ENCODE results near the gene MDP1.

The MDP1 gene

GRCh38 chr14:24215495-24216344, at the start of gene MDP1:
MDP1 (minus strand) TSS chr14:24216066; CDS start chr14:24215955, 111 bp downstream.
- peak; percentile 81 for DNase-seq

GRCh38 chr14:24264298-24264697, 48.4 kb upstream of the MDP1 start:
- no peak for DNase-seq

- DNase-seq, result no peak
Observed at GRCh38 chr14:24263848-24264247, 48.0 kb upstream of the MDP1 start.

DNA sequence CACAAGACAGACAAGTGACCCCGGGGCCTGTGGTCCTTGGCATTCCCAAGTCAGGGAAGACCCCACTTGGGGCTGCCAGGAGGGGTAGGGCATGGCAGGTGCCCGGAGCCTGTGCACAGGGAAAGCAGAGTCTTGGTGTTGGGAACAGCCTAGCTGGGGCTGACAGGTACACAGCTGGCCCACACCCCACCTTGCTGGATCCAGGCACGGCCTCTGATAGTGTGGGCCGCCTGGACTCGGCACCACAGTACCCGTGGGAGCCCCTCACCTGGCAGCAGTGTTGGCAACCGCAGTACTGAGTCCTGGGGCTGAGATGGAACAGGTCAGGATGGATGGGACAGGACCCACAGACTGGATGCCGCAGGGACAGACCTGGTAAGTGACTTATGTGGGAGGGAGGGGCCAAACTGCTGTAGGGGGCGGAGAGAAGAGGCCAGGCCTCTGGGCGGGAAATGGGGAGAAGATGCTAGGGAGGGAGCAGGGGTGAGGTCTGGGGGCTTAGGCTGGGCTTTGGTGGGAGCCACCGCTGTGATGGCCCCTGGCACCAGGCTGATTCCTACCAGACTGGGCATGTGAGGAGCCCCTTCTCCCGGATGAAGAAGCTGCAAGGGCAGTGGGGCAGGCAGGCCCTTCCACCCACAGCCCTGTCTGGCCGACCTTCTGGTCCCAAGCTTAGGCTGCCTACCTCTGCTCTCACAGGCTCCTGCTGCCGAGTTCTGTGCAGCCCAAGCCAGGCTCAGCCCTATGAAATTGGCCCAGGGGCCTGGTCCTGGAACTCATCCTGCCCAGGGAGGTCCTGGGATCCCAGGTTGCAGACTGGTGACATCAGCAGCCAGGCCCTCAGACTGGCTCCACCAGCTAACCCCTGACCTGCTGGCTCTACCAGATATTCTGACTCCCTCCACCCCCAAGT, 47.2 kb upstream of the MDP1 start, which contains the start of gene TGM1:
TSS of gene TGM1 (minus strand) at position 357 of the 913 bp plus-strand sequence. CDS start 825 bp downstream, outside the sequence.
- no peak for DNase-seq

- DNase-seq, result no peak
Observed at GRCh38 chr14:24261969-24262327, 46.1 kb upstream of the MDP1 start.

- no peak for DNase-seq
Observed at GRCh38 chr14:24261256-24261968, 45.5 kb upstream of the MDP1 start.

GRCh38 chr14:24260780-24261157, 44.9 kb upstream of the MDP1 start:
- no peak for DNase-seq

- no peak for DNase-seq
Observed at GRCh38 chr14:24260026-24260779, 44.3 kb upstream of the MDP1 start.

- no peak for DNase-seq
Observed at GRCh38 chr14:24259282-24260025, 43.6 kb upstream of the MDP1 start.

- no peak for DNase-seq
Observed at GRCh38 chr14:24258548-24259265, 42.8 kb upstream of the MDP1 start.

DNA sequence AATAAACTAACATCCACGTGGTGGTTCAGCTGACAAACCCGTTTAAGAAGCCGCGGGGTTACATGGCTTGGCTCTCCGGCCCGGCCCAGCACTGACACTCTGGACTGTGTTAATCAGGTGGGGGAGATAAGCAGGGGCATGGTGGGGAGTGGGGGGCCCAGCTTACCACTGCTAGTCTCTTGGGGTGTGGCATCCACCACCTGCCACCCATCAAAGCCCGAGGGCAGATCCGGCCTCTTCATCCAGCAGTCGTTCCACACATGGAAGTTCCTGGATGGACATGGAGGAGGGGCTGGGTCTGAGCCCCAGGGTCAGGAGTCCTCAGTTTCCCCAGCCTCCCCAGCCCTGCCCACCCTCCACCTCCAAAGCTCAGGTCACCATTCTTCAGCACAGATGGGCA, 42.3 kb upstream of the MDP1 start:
- no peak for DNase-seq

DNA sequence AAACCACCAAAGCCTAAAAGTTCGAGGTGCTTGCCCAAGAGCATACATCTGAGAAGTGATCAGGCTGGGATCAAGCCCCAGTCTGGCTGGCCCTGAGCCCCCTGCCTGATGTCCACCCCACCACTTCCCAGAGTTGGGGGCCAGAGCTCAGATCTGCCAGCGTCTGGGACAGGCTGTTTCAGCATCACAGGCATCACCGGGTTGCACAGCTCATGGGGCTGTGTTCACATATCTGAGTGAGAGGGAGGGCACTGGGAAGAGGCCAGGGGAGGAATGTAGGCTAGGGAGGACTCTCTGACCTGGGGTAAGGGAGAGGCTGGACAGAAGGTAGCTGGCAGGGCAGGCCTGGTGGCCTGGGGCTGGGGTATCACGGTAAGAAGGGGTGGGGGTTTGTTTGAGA, 41.1 kb upstream of the MDP1 start:
- DNase-seq, result no peak

DNA sequence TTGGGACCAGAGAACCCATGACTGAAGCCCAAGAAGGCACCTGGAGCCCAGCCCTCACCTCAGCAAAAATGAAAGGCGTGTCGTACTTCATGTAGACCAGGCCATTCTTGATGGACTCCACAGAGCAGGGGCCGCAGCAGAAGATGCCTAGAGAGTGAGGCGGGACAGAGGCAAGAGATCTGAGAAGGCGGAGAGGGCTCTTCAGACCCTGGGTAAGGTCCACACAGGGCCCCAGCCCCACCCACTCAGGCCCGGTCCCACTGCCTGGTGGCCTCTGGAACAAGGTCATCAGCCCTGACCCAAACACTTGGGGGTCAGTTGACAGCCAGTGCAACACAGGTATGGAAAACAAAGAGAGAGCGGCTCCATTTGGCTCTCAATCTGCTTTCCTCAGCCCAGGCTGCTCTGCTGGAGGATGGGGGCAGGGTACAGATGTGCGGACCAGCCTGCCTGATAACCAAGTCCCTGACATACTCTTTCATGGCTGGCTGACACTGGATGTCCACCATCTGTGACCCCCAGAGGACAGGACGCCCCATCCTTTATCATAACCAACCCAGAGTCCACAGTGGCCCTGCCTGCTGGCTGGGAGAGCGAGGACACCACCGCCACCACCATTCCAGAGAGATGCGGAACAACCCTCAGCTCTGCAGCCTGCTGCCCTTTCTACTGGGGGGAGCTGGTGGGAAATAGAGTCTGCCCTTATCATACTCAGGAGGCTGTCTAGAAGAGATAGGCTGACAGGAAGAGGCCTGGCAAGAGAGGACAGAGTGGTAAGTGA, 40.3 kb upstream of the MDP1 start:
- DNase-seq, result no peak

GRCh38 chr14:24255438-24255837, 39.6 kb upstream of the MDP1 start:
- DNase-seq, result no peak

GRCh38 chr14:24254630-24255392, 38.9 kb upstream of the MDP1 start:
- no peak for DNase-seq

GRCh38 chr14:24253936-24254335, 38.1 kb upstream of the MDP1 start:
- no peak for DNase-seq

DNA sequence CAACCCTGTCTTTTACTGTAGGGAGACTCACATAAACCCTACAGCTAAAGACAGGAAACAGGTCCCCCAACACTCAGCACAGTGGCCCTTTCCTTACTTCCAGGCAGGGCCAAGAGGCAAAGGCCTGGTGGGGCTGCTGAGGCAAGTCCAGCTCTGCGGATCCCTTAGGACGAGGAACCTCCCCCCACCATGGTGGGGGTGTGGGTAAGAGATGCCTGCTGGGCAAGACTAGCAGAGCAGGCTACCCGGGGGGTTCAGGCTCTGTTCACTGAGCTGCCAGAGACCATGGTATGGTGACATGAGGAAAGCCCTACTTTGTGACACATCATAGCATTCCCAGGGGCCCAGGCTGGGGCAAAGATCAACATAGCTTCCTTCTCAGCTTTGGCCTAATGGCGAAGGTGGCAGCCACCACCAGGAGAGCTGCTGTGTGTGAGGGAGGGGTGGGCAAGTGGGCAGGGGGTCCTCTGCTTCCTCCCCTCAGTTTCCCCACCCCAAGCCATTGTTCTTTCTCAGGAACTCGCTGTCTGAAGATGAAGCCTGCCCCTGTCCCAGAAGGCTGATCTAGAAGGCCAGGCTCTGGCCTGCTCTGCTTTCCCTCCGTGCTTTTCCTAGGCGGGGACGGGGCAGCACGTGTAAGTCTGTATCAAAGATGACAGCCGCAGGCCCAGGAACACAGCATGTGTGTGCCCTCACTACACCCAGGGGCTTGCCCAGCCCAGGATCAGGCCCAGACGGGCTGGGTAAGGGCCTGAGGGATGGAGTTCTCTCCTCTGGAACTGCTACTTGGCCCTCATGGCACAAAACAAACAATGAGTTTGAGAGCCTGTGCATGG, 36.6 kb upstream of the MDP1 start:
- no peak for DNase-seq

- DNase-seq, result no peak
Observed at GRCh38 chr14:24251880-24252288, 36.0 kb upstream of the MDP1 start.
